Measurements from ENCODE around the gene SFTPA2. TPM values are rescaled to one million over a fixed set of nuclear protein-coding genes. Genes with fewer than 3 reads are reported as not detected.
A peak's percentile ranks its signal among the peaks of the same experiment; 100 is the strongest.
"Not testable (repeated sequence)": the region's sequence is repeated elsewhere in the genome, so short reads cannot be mapped to it uniquely, and the experiment has no call there.

The SFTPA2 gene
- total RNA-seq, 1 donor, result not detected

DNA sequence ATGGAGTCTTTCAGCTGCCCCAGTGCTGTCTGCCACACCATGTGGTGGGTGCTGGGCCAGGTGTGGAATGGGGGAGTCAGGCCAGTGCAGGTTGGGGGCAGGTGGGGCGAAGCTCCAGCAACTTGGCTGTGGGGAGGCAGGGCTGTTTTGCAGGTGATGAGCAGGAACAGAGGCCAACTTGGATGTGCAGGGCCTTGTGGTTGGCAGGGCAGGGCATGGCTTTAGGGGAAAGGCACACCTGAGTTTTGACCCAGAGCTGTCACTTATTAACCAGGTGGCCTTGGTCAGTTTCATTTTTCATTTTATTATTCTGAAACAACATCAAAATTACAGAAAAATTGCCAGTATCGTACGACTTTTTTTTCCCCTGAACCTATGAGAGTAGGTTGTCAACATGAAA, 1.1 kb upstream of the SFTPA2 start:
- no peak for DNase-seq (ENCODE audit: low read depth in 2 of 3, low spot score in 2 of 3)

DNA sequence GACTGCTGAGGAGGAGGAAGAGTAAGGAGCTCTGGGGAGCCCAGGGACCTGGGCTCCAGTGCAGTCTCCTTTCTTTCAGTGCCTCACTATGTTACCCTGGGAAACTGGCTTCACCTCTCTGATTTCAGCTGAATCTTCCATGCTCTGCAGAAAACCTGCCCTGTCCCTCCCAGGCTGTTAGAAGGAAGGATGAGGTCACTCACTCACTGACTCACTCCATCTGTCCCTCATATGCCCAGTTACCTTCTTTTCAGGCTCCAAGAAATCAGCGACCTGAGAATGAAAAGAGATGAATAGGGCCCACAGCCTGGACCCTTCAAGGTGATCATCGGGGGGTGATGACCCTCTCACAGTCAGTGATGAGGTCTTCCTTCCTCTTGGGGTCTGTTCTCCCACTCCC, 481 bp downstream of the SFTPA2 start:
- DNase-seq (ENCODE audit: low read depth in 2 of 3, low spot score in 2 of 3), result no peak

DNA sequence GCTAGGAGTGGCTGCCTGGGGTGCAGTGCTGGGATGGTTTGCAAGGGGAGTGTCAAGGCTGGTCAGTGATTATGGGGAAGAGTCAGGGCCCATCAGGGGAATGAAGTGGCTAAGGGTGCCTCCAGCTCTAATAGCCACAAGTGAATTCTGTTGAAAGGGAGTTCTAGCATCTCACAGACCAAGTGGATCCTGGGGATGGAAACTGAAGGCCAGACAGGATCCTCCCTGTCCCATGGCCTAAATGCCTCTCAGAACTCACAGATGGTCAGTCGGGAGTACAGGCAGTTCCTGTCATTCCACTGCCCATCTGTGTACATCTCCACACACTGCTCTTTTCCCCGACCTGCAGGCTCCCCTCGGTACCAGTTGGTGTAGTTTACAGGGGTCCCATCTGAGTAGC, 3.2 kb downstream of the SFTPA2 start:
- not testable (repeated sequence) for DNase-seq (ENCODE audit: low read depth in 2 of 3, low spot score in 2 of 3)

DNA sequence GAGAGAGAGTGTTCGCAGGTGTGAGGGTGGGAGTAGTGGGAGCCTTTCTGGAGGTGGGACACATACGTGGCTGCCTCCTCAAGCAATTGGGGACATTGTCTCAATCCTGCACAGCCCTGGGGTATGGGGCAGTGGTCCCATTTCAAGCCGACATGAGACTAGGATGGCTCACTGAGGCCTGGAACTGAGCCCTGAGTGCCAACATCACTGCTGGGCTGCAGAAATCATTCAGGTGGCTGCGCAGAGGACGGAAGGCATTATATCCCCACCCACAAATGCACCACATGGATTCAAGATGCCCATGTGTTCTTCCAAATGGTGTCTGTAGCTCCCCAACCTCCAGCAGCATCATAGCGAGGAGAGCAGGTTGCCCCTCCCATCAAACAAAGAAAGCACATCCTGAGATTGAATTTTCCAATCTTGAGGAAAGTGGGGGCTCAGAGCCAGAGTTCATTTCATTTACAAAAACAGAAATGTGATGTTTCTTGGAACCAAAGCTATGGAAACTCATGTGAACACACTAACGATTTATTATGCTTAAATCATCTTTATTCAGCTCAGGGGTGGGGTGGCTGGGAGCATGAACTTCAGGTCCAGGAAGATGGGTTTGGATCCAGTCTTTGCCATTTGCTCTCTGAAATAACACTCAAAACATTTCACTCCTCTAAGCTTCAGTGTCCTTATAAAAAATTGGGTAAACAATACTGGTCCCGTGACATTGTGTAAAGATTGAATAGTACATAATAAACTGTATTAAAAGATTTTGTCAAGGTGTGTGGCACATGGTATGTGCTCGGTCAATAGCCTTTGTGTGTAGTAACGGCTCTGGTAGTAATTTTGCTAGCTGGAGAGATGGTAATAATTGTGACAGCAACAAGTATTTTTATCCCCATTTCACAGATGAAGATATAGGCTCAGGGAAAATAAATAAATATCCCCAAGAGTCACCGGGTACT, 4.6 kb downstream of the SFTPA2 start:
- no peak for DNase-seq (ENCODE audit: low read depth in 2 of 3, low spot score in 2 of 3)

DNA sequence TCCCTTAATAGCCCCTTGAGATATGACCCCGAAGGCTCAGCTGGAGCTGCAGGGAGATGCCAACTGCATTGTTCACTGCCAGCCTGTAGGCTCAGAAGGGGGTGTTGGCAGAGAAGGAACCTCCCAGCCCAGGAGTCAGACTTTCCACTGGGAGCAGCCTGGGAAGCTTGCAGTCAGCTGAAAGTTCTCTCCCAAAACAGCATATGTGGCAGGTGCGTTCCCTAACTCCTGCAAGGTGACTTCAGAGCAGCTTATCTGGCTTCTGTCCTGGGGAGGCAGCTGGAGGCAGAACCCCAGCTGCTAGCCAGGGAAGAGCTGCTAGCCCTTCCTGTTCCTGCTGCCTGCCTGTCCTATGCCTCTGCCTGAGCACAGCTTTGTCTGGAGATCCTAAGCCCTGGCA, 8.1 kb downstream of the SFTPA2 start:
- no peak for DNase-seq (ENCODE audit: low read depth in 2 of 3, low spot score in 2 of 3)

DNA sequence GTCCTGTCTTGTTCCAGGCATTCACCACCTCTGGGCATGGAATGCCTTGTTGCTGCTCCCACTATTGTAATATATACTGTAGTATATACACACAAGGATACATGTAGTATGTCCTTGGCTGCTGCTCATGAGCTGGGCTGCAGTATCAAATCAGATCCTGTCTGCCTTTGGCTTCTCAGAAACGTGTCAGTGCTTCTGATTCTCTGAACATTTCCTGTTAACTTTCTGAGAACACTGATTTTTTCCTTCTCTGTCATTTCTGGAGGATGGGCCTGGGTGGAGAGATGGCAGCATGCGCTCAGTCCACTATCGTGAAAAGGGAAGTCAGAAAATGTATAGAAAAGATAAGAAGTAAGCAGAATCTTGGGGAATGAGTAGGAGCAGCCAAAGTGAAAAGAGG, 12.2 kb downstream of the SFTPA2 start:
- DNase-seq (ENCODE audit: low read depth in 2 of 3, low spot score in 2 of 3), result no peak

DNA sequence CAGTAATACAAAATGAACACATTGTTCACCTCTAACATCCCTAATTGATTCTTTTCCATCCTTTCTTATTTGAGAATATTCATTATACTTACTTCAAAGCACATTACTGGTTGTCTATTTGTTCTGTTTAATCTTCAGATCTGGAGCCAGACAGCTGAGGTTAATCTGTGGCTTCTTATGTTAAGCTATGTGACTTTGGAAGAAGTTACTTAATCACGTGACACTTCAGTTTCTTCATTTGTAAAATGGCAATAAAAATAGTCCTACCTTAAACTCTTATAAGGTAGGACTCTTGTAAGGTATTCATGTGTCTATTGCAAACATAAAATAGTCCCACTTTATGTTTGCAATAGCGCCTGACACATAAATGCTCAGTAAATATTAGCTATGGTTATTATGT, 13.1 kb downstream of the SFTPA2 start:
- not testable (repeated sequence) for DNase-seq (ENCODE audit: low read depth in 2 of 3, low spot score in 2 of 3)

DNA sequence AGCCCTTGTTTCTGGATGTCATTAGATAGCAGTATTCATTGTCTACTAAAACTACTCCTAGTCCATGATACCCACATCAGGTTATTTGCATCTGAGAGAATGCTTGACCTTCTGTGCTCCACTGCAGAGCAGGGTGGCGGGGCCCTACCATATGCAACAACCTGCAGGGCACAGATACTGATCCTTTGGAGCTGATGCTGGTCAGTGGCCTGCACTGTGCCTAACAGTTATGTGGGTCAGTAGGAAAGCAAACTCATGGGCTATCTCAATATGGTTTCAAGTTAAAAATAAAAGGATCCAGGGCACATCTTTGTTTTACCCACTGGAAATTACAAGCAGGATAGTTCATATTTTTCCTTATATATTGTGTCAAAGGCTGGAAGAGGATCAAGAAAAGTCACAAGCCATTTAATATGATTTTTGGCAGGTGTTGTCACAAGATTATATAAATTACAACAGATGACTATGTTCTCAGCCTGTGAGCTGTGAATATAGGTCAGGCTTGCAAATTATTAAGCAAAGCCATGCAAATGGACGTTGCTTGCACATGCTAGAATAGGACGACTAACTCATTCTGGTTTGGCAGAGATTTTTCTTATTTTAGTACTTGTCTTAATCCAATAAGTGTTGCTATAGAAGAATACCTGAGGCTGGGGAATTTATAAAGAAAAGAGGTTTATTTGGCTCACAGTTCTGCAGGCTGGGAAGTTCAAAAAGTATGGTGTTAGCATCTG, 15.1 kb downstream of the SFTPA2 start:
- DNase-seq (ENCODE audit: low read depth in 2 of 3, low spot score in 2 of 3), result not testable (repeated sequence)

DNA sequence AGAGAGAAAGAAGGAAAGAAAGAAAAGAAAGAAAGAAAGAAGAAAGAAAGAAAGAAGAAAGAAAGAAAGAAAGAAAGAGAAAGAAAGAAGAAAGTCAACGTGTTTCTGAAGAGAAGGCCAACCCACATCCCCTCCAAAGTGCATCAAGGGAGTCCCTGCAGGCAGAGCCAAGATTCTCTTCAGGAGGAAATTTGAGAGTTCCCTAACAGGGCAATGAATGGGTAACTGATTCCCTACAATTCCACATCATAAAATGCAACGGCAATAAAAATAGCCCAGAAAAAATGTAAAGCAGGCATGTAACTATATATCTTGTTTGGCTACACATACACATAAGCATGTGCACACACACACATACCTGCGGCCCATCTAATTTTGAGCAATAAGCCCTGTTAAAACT, 15.8 kb downstream of the SFTPA2 start:
- not testable (repeated sequence) for DNase-seq (ENCODE audit: low read depth in 2 of 3, low spot score in 2 of 3)

DNA sequence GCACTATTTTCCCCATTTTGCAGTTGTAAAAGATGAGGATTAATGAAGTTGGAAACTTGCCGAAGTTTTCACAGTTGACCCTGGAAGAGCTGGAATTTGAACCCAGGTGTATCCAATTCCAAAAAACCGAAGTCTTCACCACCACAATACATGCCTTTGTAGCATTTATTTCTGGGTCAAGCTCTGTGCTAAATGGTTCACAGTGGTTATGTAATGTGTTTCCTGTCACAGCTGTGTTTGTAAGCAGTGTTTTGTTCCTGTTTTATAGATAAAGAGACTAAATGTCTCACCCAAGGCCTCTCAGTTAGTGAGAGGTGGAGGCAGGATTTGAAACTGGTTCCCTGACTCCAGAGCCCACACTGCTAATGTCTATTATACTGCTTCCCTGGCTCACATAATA, 17.6 kb downstream of the SFTPA2 start:
- peak in 1 of 3 donors; percentile 36 for DNase-seq (ENCODE audit: low read depth in 2 of 3, low spot score in 2 of 3)

DNA sequence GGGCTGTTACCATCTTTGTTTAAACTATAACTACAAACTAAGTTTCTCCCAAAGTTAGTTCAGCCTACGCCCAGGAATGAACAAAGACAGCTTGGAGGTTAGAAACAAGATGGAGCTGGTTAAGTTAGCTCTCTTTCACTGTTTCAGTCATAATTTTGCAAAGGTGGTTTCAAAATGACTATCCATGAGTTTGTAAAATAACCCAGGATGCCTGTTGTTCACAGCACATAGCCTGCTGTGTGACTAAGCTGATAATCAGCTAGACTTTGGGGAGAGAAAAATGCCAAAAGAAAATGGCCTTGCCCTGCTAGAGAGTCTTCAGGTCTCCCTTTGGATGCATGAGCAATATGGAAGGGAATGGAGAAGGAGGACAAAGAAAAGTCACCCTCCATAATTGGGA, 19.3 kb downstream of the SFTPA2 start:
- not testable (repeated sequence) for DNase-seq (ENCODE audit: low read depth in 2 of 3, low spot score in 2 of 3)

DNA sequence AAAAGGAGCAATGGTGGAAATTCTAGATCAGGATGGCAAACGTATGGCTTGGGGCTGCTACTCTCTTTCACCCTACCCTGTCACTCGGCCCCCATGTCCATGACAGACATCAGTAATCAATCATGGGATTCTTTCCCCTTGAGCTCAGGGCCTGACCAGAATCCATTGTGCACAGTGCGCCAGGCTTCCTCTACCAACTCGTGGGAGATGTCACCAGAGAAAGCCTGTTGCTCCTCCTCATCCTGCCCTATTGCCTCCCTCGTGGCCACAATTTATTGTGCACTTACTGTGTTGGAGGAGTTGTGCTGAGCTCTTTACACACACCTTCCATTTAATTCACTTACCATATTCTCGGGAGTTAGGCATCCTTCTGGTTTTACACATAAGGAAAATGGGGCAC, 21.9 kb downstream of the SFTPA2 start:
- not testable (repeated sequence) for DNase-seq (ENCODE audit: low read depth in 2 of 3, low spot score in 2 of 3)

DNA sequence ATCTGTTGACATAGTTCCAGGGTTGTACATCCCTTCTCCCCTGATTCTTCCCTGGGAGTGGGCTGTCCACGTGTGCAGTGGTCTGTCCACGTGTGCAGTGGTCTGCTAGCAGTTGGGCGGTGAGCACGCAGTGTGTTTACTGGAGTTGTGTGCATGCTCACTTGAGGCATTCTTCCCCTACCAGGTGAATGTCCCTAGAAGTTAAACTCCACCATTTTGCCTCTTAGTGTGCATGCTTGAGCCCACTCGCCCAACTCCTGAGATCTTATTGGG, 26.4 kb downstream of the SFTPA2 start:
- not testable (repeated sequence) for DNase-seq (ENCODE audit: low read depth in 2 of 3, low spot score in 2 of 3)

DNA sequence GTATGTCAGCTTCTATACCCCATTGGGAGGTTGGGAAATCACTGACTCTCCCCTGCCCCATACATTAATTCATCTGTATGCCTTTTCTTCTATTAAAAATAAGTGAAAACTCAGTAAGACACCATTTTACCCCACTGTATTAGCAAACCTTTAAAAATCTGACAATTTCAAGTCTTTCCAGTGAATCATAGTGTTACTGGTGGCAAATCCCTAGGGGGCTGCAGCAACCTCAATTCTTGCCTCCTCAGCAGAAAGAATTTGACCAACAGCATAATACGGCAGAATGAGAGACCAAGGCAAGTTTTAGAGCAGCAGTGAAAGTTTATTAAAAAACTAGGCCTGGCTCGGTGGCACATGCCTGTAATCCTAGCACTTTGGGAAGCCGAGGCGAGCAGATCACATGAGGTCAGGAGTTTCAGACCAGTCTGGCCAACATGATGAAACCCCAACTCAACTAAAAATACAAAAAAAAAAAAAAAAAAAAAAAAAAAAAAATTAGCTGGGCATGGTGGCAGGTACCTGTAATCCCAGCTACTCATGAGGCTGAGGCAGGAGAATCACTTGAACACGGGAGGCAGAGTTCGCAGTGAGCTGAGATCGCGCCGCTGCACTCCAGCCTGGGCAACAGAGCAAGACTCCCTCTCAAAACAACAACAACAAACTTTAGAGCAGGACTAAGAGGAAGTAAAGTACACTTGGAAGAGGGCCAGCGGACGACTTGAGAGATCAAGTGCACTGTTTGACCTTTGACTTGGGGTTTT, 26.9 kb downstream of the SFTPA2 start:
- not testable (repeated sequence) for DNase-seq (ENCODE audit: low read depth in 2 of 3, low spot score in 2 of 3)

DNA sequence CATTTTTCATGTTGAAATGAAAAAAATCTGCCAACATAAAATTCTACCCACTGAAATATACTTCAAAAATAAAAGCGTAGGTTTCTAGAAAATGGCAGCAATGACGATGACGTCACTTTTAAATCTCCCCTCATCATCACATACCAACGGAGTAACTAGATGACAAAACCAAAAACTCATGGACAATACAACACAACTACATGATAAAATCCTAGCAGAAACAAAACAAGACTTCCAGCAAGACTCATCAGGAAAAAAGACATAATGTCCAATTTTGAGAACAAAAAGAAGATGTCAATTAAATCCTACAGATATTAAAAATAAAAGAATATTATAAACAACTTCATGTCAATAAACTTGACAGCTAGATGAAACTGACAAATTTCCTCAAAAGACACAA, 31.9 kb downstream of the SFTPA2 start:
- not testable (repeated sequence) for DNase-seq (ENCODE audit: low read depth in 2 of 3, low spot score in 2 of 3)

DNA sequence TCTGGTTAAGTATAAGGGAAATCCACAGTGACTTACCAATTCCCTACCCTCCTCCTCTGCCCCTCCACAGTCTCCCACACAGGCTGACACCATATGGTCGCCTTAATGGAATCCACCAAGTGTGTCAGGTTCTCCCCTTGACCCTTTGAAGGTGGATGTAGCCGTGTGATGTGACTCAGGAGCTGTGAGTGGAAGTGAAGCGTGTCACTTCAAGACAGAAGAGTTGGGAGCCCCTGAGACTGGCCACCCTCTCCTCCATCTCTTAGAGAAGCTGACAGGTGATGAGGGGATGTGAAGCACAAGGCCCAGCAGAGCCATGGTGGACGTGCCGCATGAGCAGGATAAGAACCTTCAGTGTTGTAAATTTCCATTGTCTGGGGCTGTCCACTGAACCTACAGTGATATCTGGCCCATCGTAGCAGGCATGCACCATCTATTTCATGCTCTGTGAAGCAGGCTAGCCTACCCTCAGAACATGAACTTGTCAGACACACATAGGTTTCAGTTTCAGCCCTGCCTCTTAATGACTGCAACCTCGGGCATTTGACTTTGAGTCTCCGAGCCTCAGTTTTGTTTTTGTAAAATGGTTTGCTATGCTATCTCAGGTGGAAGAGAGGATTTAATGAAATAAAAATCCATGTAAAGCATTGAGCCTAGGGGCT, 35.0 kb downstream of the SFTPA2 start:
- not testable (repeated sequence) for DNase-seq (ENCODE audit: low read depth in 2 of 3, low spot score in 2 of 3)

DNA sequence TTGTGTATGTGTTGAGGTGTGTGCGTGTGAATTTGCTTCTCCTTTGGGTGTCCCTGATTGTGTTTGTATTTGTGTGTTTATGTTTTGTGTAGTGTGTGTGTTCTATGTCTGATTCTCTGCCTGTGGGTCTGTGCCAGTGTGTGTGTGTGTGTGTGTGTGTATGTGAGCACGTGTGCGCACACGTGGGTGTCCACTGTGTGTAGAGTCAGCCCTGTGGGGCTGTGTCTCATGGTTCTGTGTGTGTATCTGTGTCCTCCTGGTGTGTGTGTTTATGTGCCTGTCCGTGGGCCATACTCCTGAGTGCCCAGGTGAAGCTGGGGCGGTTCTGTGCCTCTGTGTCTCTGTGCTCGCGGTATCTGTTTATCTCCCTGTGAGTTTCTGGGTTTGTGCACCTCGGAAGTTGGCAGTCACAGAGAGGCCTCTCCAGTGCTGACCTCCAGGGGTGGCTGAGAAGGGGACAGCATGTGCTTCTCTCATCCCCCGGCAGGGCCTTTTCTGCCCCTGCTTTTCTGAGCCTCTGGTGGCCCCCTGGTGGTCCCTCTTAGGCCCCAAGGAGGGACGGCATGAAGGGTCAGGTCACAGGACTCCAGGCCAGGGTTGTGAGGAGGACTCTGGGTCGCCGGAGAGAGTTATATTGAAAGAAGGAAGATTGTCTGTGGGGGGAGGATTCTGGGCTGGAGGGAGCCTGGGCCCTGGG, 36.9 kb downstream of the SFTPA2 start:
- not testable (repeated sequence) for DNase-seq (ENCODE audit: low read depth in 2 of 3, low spot score in 2 of 3)

DNA sequence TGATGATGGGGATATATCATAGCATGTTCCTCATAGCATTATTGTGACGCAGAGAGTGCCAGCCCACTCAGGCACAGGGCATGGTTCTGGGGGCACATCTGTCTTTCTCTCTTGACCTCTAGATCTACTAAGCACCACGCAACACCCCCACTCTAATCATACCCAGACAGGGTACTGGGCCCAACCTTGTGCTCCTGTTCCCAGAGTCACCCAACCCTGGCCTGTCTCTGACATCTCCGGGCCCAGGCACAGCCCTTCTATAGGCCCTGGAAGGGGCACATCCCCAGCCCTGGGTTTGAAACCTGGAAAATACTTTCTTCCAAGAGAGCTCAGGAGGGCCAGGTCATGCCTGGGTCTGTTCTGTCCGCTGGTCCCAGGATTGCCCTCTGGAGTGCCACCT, 37.7 kb downstream of the SFTPA2 start:
- not testable (repeated sequence) for DNase-seq (ENCODE audit: low read depth in 2 of 3, low spot score in 2 of 3)

DNA sequence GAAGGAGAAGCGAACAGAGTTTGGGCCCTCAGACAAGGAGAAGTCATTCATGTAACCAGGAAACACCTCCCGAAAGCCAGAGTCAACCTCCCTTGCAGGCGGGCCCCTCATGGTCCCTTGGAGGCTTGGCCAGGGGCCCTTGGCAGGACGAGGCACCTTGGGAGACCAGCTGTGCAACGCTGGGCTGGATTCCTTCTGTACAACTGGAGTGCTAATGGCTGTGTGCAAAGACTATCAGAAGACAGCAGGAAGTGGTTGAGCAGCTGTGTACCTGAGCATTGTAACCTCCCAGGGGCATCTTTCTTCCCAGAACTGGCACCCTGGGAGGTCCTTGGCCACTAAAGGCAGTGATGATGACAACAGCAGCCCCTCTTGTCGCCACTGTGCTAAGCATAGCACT, 38.5 kb downstream of the SFTPA2 start:
- not testable (repeated sequence) for DNase-seq (ENCODE audit: low read depth in 2 of 3, low spot score in 2 of 3)

DNA sequence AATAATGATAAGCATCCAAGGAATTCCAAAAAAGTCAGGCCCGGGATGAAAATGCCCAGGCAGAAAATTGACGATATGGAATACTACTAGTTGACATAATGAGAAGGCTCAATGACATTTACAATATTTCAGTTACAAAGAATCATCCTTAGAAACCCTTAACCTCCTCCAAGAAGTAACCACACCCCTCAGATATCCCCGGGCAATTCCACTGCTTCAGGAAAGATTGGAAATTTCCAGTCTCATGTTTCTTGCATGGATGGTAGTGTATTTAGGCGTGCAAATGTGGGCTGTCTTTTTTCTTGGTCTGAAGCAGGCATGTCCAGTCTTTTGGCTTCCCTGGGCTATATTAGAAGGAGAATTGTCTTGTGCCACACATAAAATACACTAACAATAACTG, 42.6 kb downstream of the SFTPA2 start:
- not testable (repeated sequence) for DNase-seq (ENCODE audit: low read depth in 2 of 3, low spot score in 2 of 3)

Data from hematopoietic multipotent progenitor cell (in vitro differentiated cells).